HepG2 (cell line): ENCODE measurements around the gene SRRM2. TPM values are rescaled to one million over a fixed set of nuclear protein-coding genes. Genes with fewer than 3 reads are reported as not detected.

ENCODE experiments used
- ATF6 ChIP-seq: sonication (generic); formaldehyde crosslinking; conservative IDR thresholded peaks from 2 replicates; pipeline ENCODE4 v1.4.0; 2020; ENCODE audit warnings: missing genetic modification reagents
- CEBPB ChIP-seq: IDR thresholded peaks from 2 replicates; pipeline ENCODE4 v1.6.1; 2011; ENCODE audit warnings: low read depth, low read length, improper control_type of control experiment, borderline replicate concordance
- E2F5 ChIP-seq: sonication (generic); formaldehyde crosslinking; conservative IDR thresholded peaks from 2 replicates; pipeline ENCODE4 v1.4.0; 2020; ENCODE audit warnings: missing genetic modification reagents
- EEA1 ChIP-seq: sonication (generic); formaldehyde crosslinking; IDR thresholded peaks from 2 replicates; pipeline ENCODE4 v1.5.1; 2020; ENCODE audit warnings: mild to moderate bottlenecking, missing genetic modification reagents, borderline replicate concordance
- GLMP ChIP-seq: sonication (generic); formaldehyde crosslinking; IDR thresholded peaks from 2 replicates; pipeline ENCODE4 v1.9.0; 2021; ENCODE audit warnings: missing genetic modification reagents, mild to moderate bottlenecking, borderline replicate concordance
- HOXA3 ChIP-seq: sonication (generic); formaldehyde crosslinking; IDR thresholded peaks from 2 replicates; pipeline ENCODE4 v1.5.0; 2020; ENCODE audit warnings: missing genetic modification reagents
- NFKB2 ChIP-seq: sonication (generic); formaldehyde crosslinking; IDR thresholded peaks from 2 replicates; pipeline ENCODE4 v1.4.0; 2020; ENCODE audit warnings: missing genetic modification reagents, borderline replicate concordance
- NR2C2 ChIP-seq: sonication (generic); formaldehyde crosslinking; IDR thresholded peaks from 2 replicates; pipeline ENCODE4 v1.4.0; 2020; ENCODE audit warnings: missing genetic modification reagents, mild to moderate bottlenecking, moderate library complexity, borderline replicate concordance
- NR2F2 ChIP-seq: IDR thresholded peaks from 2 replicates; pipeline ENCODE4 v1.6.1; 2012; ENCODE audit warnings: low read depth, inconsistent platforms, borderline replicate concordance
- PRPF4 ChIP-seq: fragments of 200-400 bp; formaldehyde crosslinking; IDR thresholded peaks from 2 replicates; pipeline ENCODE4 v1.6.1; 2016; ENCODE audit warnings: low read length, low read depth; ENCODE audit not compliant: poor library complexity, severe bottlenecking
- REXO4 ChIP-seq: sonication (generic); formaldehyde crosslinking; IDR thresholded peaks from 2 replicates; pipeline ENCODE4 v1.8.0; 2022; ENCODE audit warnings: missing genetic modification reagents, mild to moderate bottlenecking, borderline replicate concordance
- XRCC5 ChIP-seq: fragments of 200-400 bp; formaldehyde crosslinking; optimal IDR thresholded peaks from 2 replicates; pipeline ENCODE3; 2017; ENCODE audit warnings: mild to moderate bottlenecking, low read length
- ZBTB8A ChIP-seq: sonication (generic); formaldehyde crosslinking; IDR thresholded peaks from 2 replicates; pipeline ENCODE4 v1.4.0; 2020; ENCODE audit warnings: mild to moderate bottlenecking, low read depth, missing genetic modification reagents, borderline replicate concordance
- ZMAT3 ChIP-seq: sonication (generic); formaldehyde crosslinking; conservative IDR thresholded peaks from 2 replicates; pipeline ENCODE4 v1.7.0; 2021; ENCODE audit warnings: missing genetic modification reagents
- ZNF512B ChIP-seq: sonication (generic); formaldehyde crosslinking; IDR thresholded peaks from 2 replicates; pipeline ENCODE4 v1.5.1; 2020; ENCODE audit warnings: missing genetic modification reagents, mild to moderate bottlenecking, borderline replicate concordance
- ZNF580 ChIP-seq: IDR thresholded peaks from 2 replicates; pipeline ENCODE4 v1.6.1; 2016; ENCODE audit warnings: low read depth, borderline replicate concordance
- ZNF749 ChIP-seq: sonication (generic); formaldehyde crosslinking; IDR thresholded peaks from 2 replicates; pipeline ENCODE4 v1.8.0; 2022; ENCODE audit warnings: mild to moderate bottlenecking, missing genetic modification reagents, moderate library complexity, borderline replicate concordance
- ZNF775 ChIP-seq: sonication (generic); formaldehyde crosslinking; IDR thresholded peaks from 2 replicates; pipeline ENCODE4 v1.4.0; 2020; ENCODE audit warnings: missing genetic modification reagents, mild to moderate bottlenecking, moderate library complexity, borderline replicate concordance
- ZNF776 ChIP-seq: sonication (generic); formaldehyde crosslinking; IDR thresholded peaks from 2 replicates; pipeline ENCODE4 v1.4.0; 2020; ENCODE audit warnings: mild to moderate bottlenecking, missing genetic modification reagents
- ZNF792 ChIP-seq: IDR thresholded peaks from 2 replicates; pipeline ENCODE4 v1.6.1; 2016
- ZNF850 ChIP-seq: sonication (generic); formaldehyde crosslinking; conservative IDR thresholded peaks from 2 replicates; pipeline ENCODE4 v1.9.0; 2021; ENCODE audit warnings: mild to moderate bottlenecking, missing genetic modification reagents
- polyA plus RNA-seq, 8 experiments: library from polyadenylated mRNA; depleted of rRNA in 3 of 8; stranded (reverse) in 7 of 8; unstranded in 1 of 8; fragments of >200 nt; fragmentation: Illumina TruSeq in 4 of 8; extraction: Trizol in 4 of 8; gene quantifications; 2 replicates each; pipeline versions ENCODE4 v1.2.1 to v1.2.3, GENCODE V29; 2011 to 2016; ENCODE audit warnings: low read depth in 4 of 8, missing spikeins in 1 of 8, mixed read lengths in 1 of 8; ENCODE audit not compliant: insufficient read depth in 1 of 8
- total RNA-seq, 5 experiments: library from RNA; depleted of rRNA; stranded (reverse); fragments of >200 nt; fragmentation: Illumina TruSeq; extraction: Trizol; gene quantifications; 2 replicates each; pipeline ENCODE4 v1.2.3, GENCODE V29; 2016; ENCODE audit warnings: low read depth in 1 of 5

SRRM2 gene
- total and polyA plus RNA-seq, 2 of the 13 experiments (the other 11 are each of a cell fraction or from before 2014, with no cell fraction given): 50.4 to 112 TPM

GRCh38 chr16:2752035-2752849, at the start of gene SRRM2 (continued):
- TF ChIP-seq ATF6 (CRISPR knock-in tag) (no peak), NR2F2 (peak; percentile 13; the same call in 1 of the 2 replicates), ZNF776 (CRISPR knock-in tag) (no peak), ZMAT3 (peak; percentile 67; the same call in 1 of the 2 replicates), HOXA3 (peak; percentile 95), NFKB2 (peak; percentile 84; the same call in 1 of the 2 replicates), ZNF775 (CRISPR knock-in tag) (peak; percentile 82; the same call in 1 of the 2 replicates), ZNF850 (CRISPR knock-in tag) (peak; percentile 78; the same call in 1 of the 2 replicates), XRCC5 (no peak), ZBTB8A (CRISPR knock-in tag) (no peak), GLMP (CRISPR knock-in tag) (peak; percentile 46; the same call in 1 of the 2 replicates), ZNF512B (CRISPR knock-in tag) (no peak), CEBPB (no peak), E2F5 (no peak; the same call in none of the 2 replicates), NR2C2 (CRISPR knock-in tag) (peak; percentile 95), REXO4 (CRISPR knock-in tag) (0 out of 2 replicates have a peak, but pooled peaks have one; percentile 25), ZNF749 (CRISPR knock-in tag) (peak; percentile 74), PRPF4 (no peak), ZNF580 (no peak), EEA1 (peak; percentile 79; the same call in 1 of the 2 replicates), ZNF792 (no peak; the same call in 1 of the 2 replicates)
